AG10803 (cell line): ENCODE results near the gene PRELID2.
A peak's percentile ranks its signal among the peaks of the same experiment; 100 is the strongest.

Experiments
- DNase-seq: peaks from one replicate; pipeline ENCODE4 v3.0.0; 2010; ENCODE audit warnings: low read depth
- H3K4me3 ChIP-seq: 2 replicates; pipeline ENCODE4 v1.5.1; 2011; ENCODE audit warnings: mild to moderate bottlenecking, low read length, control low read depth
- TF ChIP-seq, protein P1 (sequence below): conservative IDR thresholded peaks from 2 replicates; pipeline ENCODE4 v1.5.1; 2011; ENCODE audit warnings: mild to moderate bottlenecking, low read length, control low read depth, inconsistent platforms

The PRELID2 gene

DNA sequence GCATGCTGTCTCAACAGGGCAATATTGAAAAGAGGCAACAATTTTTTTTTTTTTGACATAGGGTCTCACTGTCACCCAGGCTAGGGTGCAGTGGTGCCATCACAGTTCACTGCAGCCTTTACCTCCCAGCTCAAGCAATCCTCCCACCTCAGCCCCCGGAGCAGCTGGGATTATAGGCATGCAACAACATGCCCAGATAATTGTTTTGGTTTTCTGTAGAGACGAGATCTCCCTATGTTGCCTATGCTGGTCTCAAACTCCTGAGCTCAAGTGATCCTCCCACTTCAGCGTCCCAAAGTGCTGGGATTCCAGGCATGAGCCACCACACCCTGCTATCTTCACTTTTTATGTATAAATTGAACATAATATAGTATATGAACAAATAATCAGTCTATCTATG is 47.6 kb downstream of the PRELID2 start:
- no peak overlapping the region for H3K4me3 ChIP-seq
- TF ChIP-seq, protein P1, sequence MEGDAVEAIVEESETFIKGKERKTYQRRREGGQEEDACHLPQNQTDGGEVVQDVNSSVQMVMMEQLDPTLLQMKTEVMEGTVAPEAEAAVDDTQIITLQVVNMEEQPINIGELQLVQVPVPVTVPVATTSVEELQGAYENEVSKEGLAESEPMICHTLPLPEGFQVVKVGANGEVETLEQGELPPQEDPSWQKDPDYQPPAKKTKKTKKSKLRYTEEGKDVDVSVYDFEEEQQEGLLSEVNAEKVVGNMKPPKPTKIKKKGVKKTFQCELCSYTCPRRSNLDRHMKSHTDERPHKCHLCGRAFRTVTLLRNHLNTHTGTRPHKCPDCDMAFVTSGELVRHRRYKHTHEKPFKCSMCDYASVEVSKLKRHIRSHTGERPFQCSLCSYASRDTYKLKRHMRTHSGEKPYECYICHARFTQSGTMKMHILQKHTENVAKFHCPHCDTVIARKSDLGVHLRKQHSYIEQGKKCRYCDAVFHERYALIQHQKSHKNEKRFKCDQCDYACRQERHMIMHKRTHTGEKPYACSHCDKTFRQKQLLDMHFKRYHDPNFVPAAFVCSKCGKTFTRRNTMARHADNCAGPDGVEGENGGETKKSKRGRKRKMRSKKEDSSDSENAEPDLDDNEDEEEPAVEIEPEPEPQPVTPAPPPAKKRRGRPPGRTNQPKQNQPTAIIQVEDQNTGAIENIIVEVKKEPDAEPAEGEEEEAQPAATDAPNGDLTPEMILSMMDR: no peak
- DNase-seq: no peak

DNA sequence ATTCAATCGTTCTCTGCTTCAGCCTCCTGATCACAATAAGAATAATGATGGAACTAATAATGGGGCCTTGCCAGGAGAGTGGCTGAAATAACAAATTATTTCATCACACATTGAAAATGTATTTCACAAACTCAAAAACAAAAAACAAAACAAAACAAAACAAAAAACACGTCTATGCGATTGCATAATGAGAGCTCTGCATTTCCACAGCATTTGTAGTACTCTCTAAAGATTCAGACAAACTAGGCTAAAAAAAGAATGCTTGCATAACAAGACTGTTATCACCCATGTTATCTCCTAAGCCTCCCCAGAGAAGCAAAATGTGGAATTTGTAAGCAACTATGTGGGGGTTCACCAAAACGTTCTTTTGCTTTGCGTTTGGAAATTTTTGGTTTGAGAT is 48.1 kb downstream of the PRELID2 start:
- H3K4me3 ChIP-seq: no peak overlapping the region
- DNase-seq: no peak
- TF ChIP-seq, protein P1: no peak

DNA sequence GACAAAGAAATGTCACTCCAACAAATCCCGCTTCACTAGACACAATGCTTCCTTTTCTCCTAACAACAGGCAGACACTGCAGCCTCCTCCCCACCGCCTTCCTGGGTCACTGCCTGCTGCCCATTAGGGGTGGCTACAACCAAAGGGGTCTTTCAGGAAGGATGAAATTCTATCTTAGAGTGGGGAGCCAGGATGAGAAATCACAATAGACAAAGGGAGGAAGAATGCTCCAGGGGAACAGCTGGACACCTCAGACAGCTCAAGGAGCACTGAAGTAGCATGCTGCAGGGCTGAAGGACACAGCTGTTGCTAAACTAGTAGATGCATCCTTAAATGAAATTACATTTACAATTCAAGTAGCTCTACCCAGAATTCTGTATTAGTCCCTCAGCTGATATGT is 54.2 kb downstream of the PRELID2 start:
- no peak overlapping the region for H3K4me3 ChIP-seq
- DNase-seq: no peak
- TF ChIP-seq, protein P1: no peak

DNA sequence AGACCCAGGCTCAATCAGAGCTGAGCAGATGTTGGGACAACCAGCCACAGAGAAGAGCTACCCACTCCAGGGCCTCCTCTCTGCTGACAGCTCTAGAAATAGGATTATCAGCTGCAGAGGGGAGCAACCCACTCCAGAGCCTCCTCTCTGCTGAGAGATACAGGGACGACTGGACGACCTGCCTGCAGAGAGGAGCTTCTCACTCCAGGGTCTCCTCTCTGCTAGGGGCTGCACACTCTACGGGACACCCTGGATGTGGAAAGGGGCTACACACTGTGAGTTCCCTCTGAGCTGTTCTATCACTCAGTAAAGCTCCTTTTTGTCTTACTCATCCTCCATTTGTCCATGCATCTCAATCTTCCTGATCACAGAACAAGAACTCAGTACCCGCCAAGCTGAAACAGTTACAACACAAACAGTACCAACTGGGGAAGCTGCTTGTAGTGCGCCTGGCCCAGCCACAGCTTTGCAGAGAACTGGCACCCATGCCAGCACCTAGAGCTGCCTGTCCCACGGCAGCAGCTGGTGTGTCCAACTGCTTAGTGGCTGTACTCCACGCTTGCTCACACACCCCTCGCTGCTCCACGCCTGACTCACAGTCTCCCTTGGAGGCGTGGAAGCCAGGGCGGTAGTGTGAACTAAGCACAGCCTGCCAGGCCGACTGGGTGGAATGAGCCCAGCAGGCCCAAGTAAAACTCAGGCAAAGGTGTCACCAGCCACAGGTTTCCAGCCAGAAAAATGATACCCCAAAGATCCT is 56.8 kb downstream of the PRELID2 start:
- no peak overlapping the region for H3K4me3 ChIP-seq
- TF ChIP-seq, protein P1: no peak
- no peak for DNase-seq

DNA sequence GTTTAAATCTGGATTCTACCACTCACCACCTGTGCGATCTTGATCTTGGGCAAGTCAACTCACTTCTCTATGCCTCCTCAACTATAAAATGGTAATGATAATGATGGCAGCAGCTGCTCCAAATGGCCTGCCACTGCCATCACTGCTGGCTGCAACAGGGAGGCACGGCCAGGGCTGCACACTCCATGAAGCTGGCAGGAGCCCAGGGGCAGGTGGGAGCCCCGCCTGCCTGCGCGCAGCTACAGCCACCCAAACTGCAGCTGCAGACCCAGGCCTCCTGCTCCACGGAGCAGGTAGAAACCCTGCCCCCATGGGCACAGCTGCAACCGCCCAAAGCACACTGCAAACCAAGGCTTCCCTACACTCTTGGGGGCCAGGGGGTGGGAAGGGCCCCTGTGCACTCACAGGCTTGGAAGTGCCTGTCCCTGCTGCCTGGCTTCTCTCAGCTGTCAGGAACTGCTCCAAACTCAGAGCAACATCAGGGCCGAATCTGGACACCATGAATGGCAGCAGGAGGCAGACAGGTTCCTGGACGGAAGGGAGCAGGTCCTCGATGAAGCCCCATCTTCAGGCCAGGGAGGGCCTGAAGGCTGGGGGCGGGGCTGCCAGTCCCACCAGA is 57.6 kb downstream of the PRELID2 start:
- TF ChIP-seq, protein P1: no peak
- DNase-seq: no peak

DNA sequence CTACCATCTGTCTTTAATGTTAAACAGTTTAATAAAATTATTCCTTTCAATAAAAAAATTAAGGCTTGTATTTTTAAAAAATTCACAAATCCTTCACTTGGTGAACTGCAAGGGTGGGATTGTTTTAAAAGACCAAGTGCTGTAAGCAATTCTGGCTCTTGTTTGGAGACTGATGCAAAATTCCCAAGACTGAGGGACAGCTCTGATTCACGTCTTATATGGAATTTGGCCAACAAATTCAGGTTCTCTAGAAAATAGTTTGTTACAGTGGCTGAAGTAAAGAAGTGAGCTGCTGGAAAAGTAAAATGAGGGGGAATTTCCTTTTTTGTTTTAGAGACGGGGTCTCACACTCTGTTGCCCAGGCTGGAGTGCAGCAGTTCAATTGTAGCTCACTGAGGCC is 58.3 kb downstream of the PRELID2 start:
- no peak overlapping the region for H3K4me3 ChIP-seq
- peak; percentile 37 for DNase-seq
- TF ChIP-seq, protein P1: no peak

More for the DNA sequence above, 57.6 kb downstream of the PRELID2 start:
- H3K4me3 ChIP-seq: no peak overlapping the region

DNA sequence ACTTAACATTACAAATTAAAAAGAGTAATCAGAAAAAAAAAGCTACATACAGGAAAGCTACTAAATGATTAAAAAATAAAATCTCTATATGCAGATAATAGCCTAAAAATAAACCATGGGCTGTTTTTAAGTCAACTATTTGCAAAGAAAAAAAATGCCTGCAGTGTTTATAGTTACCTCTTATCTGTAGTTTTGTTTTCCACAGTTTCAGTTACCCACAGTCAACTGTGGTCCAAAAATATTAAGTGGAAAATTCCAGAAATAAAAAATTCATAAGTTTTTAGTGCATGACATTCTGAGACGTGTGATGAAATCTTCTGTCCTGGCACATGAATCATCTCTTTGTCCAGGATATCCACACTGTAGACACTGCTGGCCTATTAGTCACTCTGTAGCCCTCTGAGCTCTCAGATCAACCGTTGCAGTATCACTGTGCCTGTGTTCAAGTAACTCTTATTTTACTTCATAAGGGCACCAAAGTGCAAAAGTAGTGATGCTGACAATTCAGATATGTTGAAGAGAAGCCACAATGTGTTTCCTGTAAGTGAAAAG is 59.2 kb downstream of the PRELID2 start:
- peak; percentile 84 for DNase-seq
- H3K4me3 ChIP-seq: no peak overlapping the region
- TF ChIP-seq, protein P1: no peak
